SK-N-SH treated with all-trans-retinoic acid at 6 μM for 48 hours (cell line): ENCODE results near the gene CTIF.

Source experiments
- ATAC-seq: fragments of 200-7000 bp; cut with Tn5 transposase; 3 replicates; pipeline ENCODE4 v1.9.1; 2020; ENCODE audit warnings: mild to moderate bottlenecking, moderate library complexity
- ARNTL ChIP-seq: fragments of 450-650 bp; formaldehyde crosslinking; IDR thresholded peaks from 2 replicates; pipeline ENCODE4 v1.5.0; 2020; ENCODE audit warnings: low read depth, mild to moderate bottlenecking, moderate library complexity, borderline replicate concordance
- BACH2 ChIP-seq: fragments of 250-450 bp; sonication (Bioruptor Pico); IDR thresholded peaks from 2 replicates; pipeline ENCODE4 v1.9.0; 2021; ENCODE audit warnings: mild to moderate bottlenecking, borderline replicate concordance
- CREB5 ChIP-seq: fragments of 250-450 bp; sonication (Bioruptor Pico); IDR thresholded peaks from 2 replicates; pipeline ENCODE4 v1.5.1; 2020; ENCODE audit warnings: low read depth, mild to moderate bottlenecking, moderate library complexity
- CSDC2 ChIP-seq: fragments of 250-450 bp; sonication (Bioruptor Pico); IDR thresholded peaks from 2 replicates; pipeline ENCODE4 v1.5.0; 2020; ENCODE audit warnings: mild to moderate bottlenecking, moderate library complexity
- ESRRG ChIP-seq: fragments of 250-450 bp; sonication (Bioruptor Pico); IDR thresholded peaks from 2 replicates; pipeline ENCODE4 v1.6.1; 2021; ENCODE audit warnings: mild to moderate bottlenecking
- GLIS3 ChIP-seq: fragments of 250-450 bp; sonication (Bioruptor Pico); IDR thresholded peaks from 2 replicates; pipeline ENCODE4 v1.5.0; 2020; ENCODE audit warnings: mild to moderate bottlenecking, moderate library complexity
- ISL1 ChIP-seq: fragments of 250-450 bp; sonication (Bioruptor Pico); IDR thresholded peaks from 2 replicates; pipeline ENCODE4 v2.1.2; 2022; ENCODE audit warnings: mild to moderate bottlenecking, moderate library complexity
- OSR1 ChIP-seq: fragments of 250-450 bp; sonication (Bioruptor Pico); IDR thresholded peaks from 2 replicates; pipeline ENCODE4 v1.8.0; 2022; ENCODE audit warnings: moderate library complexity, mild to moderate bottlenecking, inconsistent platforms
- PATZ1 ChIP-seq: fragments of 250-450 bp; sonication (Bioruptor Pico); IDR thresholded peaks from 2 replicates; pipeline ENCODE4 v1.8.0; 2020; ENCODE audit warnings: mild to moderate bottlenecking, moderate library complexity, borderline replicate concordance
- PPARA ChIP-seq: fragments of 250-450 bp; sonication (Bioruptor Pico); IDR thresholded peaks from 2 replicates; pipeline ENCODE4 v1.5.0; 2020; ENCODE audit warnings: mild to moderate bottlenecking, borderline replicate concordance
- RARB ChIP-seq: fragments of 250-450 bp; sonication (Bioruptor Pico); IDR thresholded peaks from 2 replicates; pipeline ENCODE4 v1.8.0; 2021; ENCODE audit warnings: mild to moderate bottlenecking, moderate library complexity
- SNAI2 ChIP-seq: fragments of 250-450 bp; sonication (Bioruptor Pico); IDR thresholded peaks from 2 replicates; pipeline ENCODE4 v1.5.0; 2020; ENCODE audit warnings: mild to moderate bottlenecking, moderate library complexity
- TCF4 ChIP-seq: fragments of 250-450 bp; sonication (Bioruptor Pico); IDR thresholded peaks from 2 replicates; pipeline ENCODE4 v1.8.0; 2021; ENCODE audit warnings: mild to moderate bottlenecking, moderate library complexity, borderline replicate concordance
- TOX ChIP-seq: fragments of 250-450 bp; sonication (Bioruptor Pico); IDR thresholded peaks from 2 replicates; pipeline ENCODE4 v1.8.0; 2021; ENCODE audit warnings: mild to moderate bottlenecking, moderate library complexity, borderline replicate concordance
- TSHZ2 ChIP-seq: fragments of 250-450 bp; sonication (Bioruptor Pico); IDR thresholded peaks from 2 replicates; pipeline ENCODE4 v1.5.0; 2020; ENCODE audit warnings: mild to moderate bottlenecking, moderate library complexity
- ZFP30 ChIP-seq: fragments of 450-650 bp; formaldehyde crosslinking; IDR thresholded peaks from 2 replicates; pipeline ENCODE4 v1.5.0; 2022; ENCODE audit warnings: mild to moderate bottlenecking, moderate library complexity
- ZNF8 ChIP-seq: fragments of 450-650 bp; formaldehyde crosslinking; IDR thresholded peaks from 2 replicates; pipeline ENCODE4 v1.5.0; 2020; ENCODE audit warnings: mild to moderate bottlenecking, moderate library complexity
- TF ChIP-seq, protein P1 (sequence below): fragments of 250-450 bp; sonication (Bioruptor Pico); IDR thresholded peaks from 2 replicates; pipeline ENCODE4 v1.8.0; 2021; ENCODE audit warnings: low read depth, mild to moderate bottlenecking, moderate library complexity, borderline replicate concordance

CTIF gene

DNA sequence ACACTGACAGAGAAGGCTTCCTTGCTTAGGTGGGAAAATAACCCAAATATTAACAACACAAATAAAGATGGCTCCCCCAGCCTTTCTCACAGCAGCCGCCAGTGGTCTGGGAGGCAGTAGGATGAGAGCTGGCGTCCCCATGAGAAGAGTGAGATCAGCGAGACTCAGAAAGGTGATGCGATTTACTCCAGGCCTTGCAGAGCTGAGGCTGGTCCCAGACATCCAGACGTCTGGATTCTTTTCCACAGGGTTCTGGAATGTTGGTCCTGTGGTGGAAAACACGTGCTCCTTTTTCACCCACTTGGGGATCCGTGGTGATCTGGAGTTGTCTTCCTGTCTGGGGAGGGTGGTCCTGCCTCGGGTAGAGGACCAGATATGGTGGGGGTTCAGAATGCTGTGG is 190.6 kb downstream of the CTIF start:
- peak; percentile 14; the same call in 1 of the 3 replicates for ATAC-seq
- TF ChIP-seq CREB5 (CRISPR knock-in tag) (no peak), ESRRG (no peak), ISL1 (CRISPR knock-in tag) (no peak), GLIS3 (CRISPR knock-in tag) (no peak), RARB (no peak), TOX (no peak), CSDC2 (CRISPR knock-in tag) (no peak), ZFP30 (no peak), TSHZ2 (no peak), ZNF8 (CRISPR knock-in tag) (no peak), ARNTL (CRISPR knock-in tag) (no peak)
- TF ChIP-seq, protein P1, sequence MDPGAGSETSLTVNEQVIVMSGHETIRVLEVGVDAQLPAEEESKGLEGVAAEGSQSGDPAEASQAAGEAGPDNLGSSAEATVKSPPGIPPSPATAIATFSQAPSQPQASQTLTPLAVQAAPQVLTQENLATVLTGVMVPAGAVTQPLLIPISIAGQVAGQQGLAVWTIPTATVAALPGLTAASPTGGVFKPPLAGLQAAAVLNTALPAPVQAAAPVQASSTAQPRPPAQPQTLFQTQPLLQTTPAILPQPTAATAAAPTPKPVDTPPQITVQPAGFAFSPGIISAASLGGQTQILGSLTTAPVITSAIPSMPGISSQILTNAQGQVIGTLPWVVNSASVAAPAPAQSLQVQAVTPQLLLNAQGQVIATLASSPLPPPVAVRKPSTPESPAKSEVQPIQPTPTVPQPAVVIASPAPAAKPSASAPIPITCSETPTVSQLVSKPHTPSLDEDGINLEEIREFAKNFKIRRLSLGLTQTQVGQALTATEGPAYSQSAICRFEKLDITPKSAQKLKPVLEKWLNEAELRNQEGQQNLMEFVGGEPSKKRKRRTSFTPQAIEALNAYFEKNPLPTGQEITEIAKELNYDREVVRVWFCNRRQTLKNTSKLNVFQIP (CRISPR knock-in tag), result no peak
- TF ChIP-seq, all 23 proteins: peak for 0

GRCh38 chr18:48730010-48730409 is 191.2 kb downstream of the CTIF start:
- no peak for ATAC-seq
- no peak for TF ChIP-seq ZNF8 (CRISPR knock-in tag)
- TF ChIP-seq, protein P1 (CRISPR knock-in tag), result no peak
- TF ChIP-seq TSHZ2, result no peak
- no peak for TF ChIP-seq ZFP30
- TF ChIP-seq PPARA, result no peak
- no peak for TF ChIP-seq ISL1 (CRISPR knock-in tag)

- no peak for ATAC-seq
- TF ChIP-seq TOX (no peak), BACH2 (no peak), ARNTL (CRISPR knock-in tag) (no peak), ESRRG (no peak), ZNF8 (CRISPR knock-in tag) (no peak), ISL1 (CRISPR knock-in tag) (no peak), CREB5 (CRISPR knock-in tag) (no peak), TCF4 (CRISPR knock-in tag) (no peak), ZFP30 (no peak), OSR1 (CRISPR knock-in tag) (no peak), PATZ1 (CRISPR knock-in tag) (no peak), RARB (no peak), SNAI2 (CRISPR knock-in tag) (no peak)
- TF ChIP-seq, protein P1 (CRISPR knock-in tag), result no peak
- TF ChIP-seq, all 23 proteins: peak for 0
Measured at GRCh38 chr18:48732767-48733424, 194.1 kb downstream of the CTIF start.
